K562 (cell line): ENCODE results near the gene MDK. TPM values are rescaled to one million over a fixed set of nuclear protein-coding genes. Genes with fewer than 3 reads are reported as not detected.

Experiments
- FOXA1 ChIP-seq: fragments of 450-650 bp; IDR thresholded peaks from 2 replicates; pipeline ENCODE4 v1.6.1; 2016; ENCODE audit warnings: mild to moderate bottlenecking, borderline replicate concordance
- MBD2 ChIP-seq: sonication (generic); IDR thresholded peaks from 2 replicates; pipeline ENCODE4 v1.6.1; 2016; ENCODE audit warnings: low read depth, borderline replicate concordance
- PHF8 ChIP-seq: fragments of 200-600 bp; sonication (generic); IDR thresholded peaks from 2 replicates; pipeline ENCODE4 v1.6.1; 2012; ENCODE audit warnings: mixed run types, mild to moderate bottlenecking, inconsistent platforms, low read length, moderate library complexity, borderline replicate concordance
- REST ChIP-seq, 2 experiments: fragments of 450-650 bp; formaldehyde crosslinking in 1 of 2; IDR thresholded peaks; 2 replicates each; pipeline versions ENCODE4 v1.4.0 to v1.6.1; 2014 to 2020; ENCODE audit warnings: mild to moderate bottlenecking in 2 of 2, borderline replicate concordance in 1 of 2, low read depth in 1 of 2
- SMAD4 ChIP-seq: fragments of 250-450 bp; sonication (Bioruptor Pico); conservative IDR thresholded peaks from 2 replicates; pipeline ENCODE4 v1.8.0; 2021; ENCODE audit warnings: inconsistent platforms, mild to moderate bottlenecking, moderate library complexity
- TEAD1 ChIP-seq, 2 experiments: fragments of 450-650 bp in 1 of 2; sonication (generic) in 1 of 2; formaldehyde crosslinking; IDR thresholded peaks; 2 replicates each; pipeline versions ENCODE4 v1.4.0 to v1.8.0; 2020 to 2022; ENCODE audit warnings: mild to moderate bottlenecking in 2 of 2, missing genetic modification reagents in 1 of 2
- U2AF1 ChIP-seq: fragments of 200-400 bp; formaldehyde crosslinking; optimal IDR thresholded peaks from 2 replicates; pipeline ENCODE3; 2017; ENCODE audit warnings: mild to moderate bottlenecking, low read depth, low read length, moderate library complexity
- XRCC4 ChIP-seq: IDR thresholded peaks from one replicate; pipeline ENCODE4 v1.6.1; 2011; ENCODE audit not compliant: insufficient read depth, insufficient read length; ENCODE audit errors: extremely low read depth
- ZNF263 ChIP-seq: sonication (generic); formaldehyde crosslinking; IDR thresholded peaks from 2 replicates; pipeline ENCODE4 v1.8.0; 2022; ENCODE audit warnings: mild to moderate bottlenecking, missing genetic modification reagents, borderline replicate concordance
- ZNF518B ChIP-seq: fragments of 250-450 bp; sonication (Bioruptor Pico); IDR thresholded peaks from 2 replicates; pipeline ENCODE4 v1.5.0; 2021; ENCODE audit warnings: mild to moderate bottlenecking, moderate library complexity
- ZNF584 ChIP-seq: fragments of 200-800 bp; sonication (Bioruptor generic); IDR thresholded peaks from 2 replicates; pipeline ENCODE4 v1.6.1; 2016; ENCODE audit warnings: low read depth, mild to moderate bottlenecking, missing genetic modification characterization, missing compliant biosample characterization
- ZNF740 ChIP-seq, 3 experiments: fragments of 200-800 bp in 1 of 3; sonication (Bioruptor generic) in 1 of 3; sonication (generic) in 1 of 3; formaldehyde crosslinking in 1 of 3; IDR thresholded peaks; 2 replicates each; pipeline versions ENCODE4 v1.6.1 to v1.8.0; 2016 to 2022; ENCODE audit warnings: mild to moderate bottlenecking in 2 of 3, missing compliant biosample characterization in 2 of 3, missing genetic modification characterization in 2 of 3, missing genetic modification reagents in 1 of 3
- polyA plus RNA-seq, 8 experiments: library from polyadenylated mRNA; depleted of rRNA in 4 of 8; stranded (reverse) in 5 of 8; unstranded in 3 of 8; fragments of >200 nt; fragmentation: Nextera tagmentation in 2 of 8; fragmentation: Illumina TruSeq in 1 of 8; extraction: Ambion mirVana in 2 of 8; extraction: Trizol in 1 of 8; gene quantifications; 2 replicates each; pipeline versions ENCODE4 v1.2.1 to v1.2.3, GENCODE V29; 2011 to 2014; ENCODE audit warnings: inconsistent platforms in 1 of 8, missing spikeins in 1 of 8
- total RNA-seq, 7 experiments: library from RNA; depleted of rRNA in 6 of 7; stranded (reverse); fragments of >200 nt in 6 of 7; fragmentation: Illumina TruSeq in 2 of 7; extraction: Trizol in 2 of 7; gene quantifications; 2 replicates each; pipeline versions ENCODE4 v1.2.1 to v1.2.3, GENCODE V29; 2011 to 2021; ENCODE audit warnings: low replicate concordance in 1 of 7

MDK gene
- total and polyA plus RNA-seq, 9 of the 15 experiments (the other 6 are each of a cell fraction or from before 2014, with no cell fraction given) = 20.7 to 700 (median 350) TPM

- TF ChIP-seq ZNF263 (CRISPR knock-in tag) (no peak; the same call in 1 of the 2 replicates), PHF8 (peak; percentile 52; the same call in 1 of the 2 replicates), REST (IDR thresholded peaks at IDR 0.05; ENCODE audit: borderline replicate concordance) (peak; percentile 81), REST (CRISPR knock-in tag; IDR thresholded peaks at IDR 0.05; ENCODE audit: low read depth) (no peak), XRCC4 (no peak), ZNF740 (CRISPR knock-in tag; IDR thresholded peaks at IDR 0.05) (peak; percentile 45; the same call in 1 of the 2 replicates), ZNF740 (tag; IDR thresholded peaks at IDR 0.05) (no peak), ZNF584 (CRISPR knock-in tag) (no peak), TEAD1 (CRISPR knock-in tag; IDR thresholded peaks at IDR 0.05) (no peak; a peak in 1 of 4 replicates), FOXA1 (no peak), U2AF1 (no peak), MBD2 (no peak), ZNF518B (no peak), SMAD4 (CRISPR knock-in tag) (no peak)
Observed at GRCh38 chr11:46352063-46352841, 29.2 kb upstream of the MDK start (continued).
